H1 (cell line): ENCODE data around the gene NUP210L. TPM values are rescaled to one million over a fixed set of nuclear protein-coding genes. Genes with fewer than 3 reads are reported as not detected.

Experiments used
- CTCF ChIA-PET: fragments of 300-600 bp; sonication (Branson Sonifier 250); formaldehyde crosslinking; loops from one replicate; lab custom pipeline; 2021; ENCODE audit not compliant: partially characterized antibody; lab: Charles Lee
- POLR2A ChIA-PET: fragments of 300-600 bp; sonication (Branson Sonifier 250); formaldehyde crosslinking; loops from one replicate; lab custom pipeline; 2021; ENCODE audit warnings: inconsistent platforms; ENCODE audit not compliant: partially characterized antibody; lab: Charles Lee
- DNase-seq, 2 experiments: peaks; one replicate each; pipeline versions ENCODE4 v3.0.0 to v3.0.0-alpha.2; 2010 to 2022; ENCODE audit warnings: low spot score in 2 of 2, low read depth in 1 of 2, mixed read lengths in 1 of 2
- FAIRE-seq: peaks from 2 replicates; lab custom pipeline; 2011; peaks lifted over from hg19 to GRCh38; lab: Jason Lieb, UNC
- H2AFZ ChIP-seq: 2 replicates; pipeline ENCODE4 v1.8.1; 2012; ENCODE audit warnings: low read length, inconsistent platforms
- H2AK5ac ChIP-seq: 2 replicates; pipeline ENCODE4 v1.6.1; 2013; ENCODE audit warnings: low read depth, low read length
- H2BK120ac ChIP-seq: replicated peaks from 2 replicates; pipeline ENCODE3; 2013; ENCODE audit warnings: low read depth, low read length, inconsistent platforms
- H2BK12ac ChIP-seq: 2 replicates; pipeline ENCODE4 v1.6.1; 2013; ENCODE audit warnings: low read depth, low read length
- H2BK15ac ChIP-seq: 2 replicates; pipeline ENCODE4 v1.6.1; 2013; ENCODE audit warnings: low read length
- H2BK20ac ChIP-seq: 2 replicates; pipeline ENCODE4 v1.6.1; 2013; ENCODE audit warnings: low read length
- H2BK5ac ChIP-seq: 2 replicates; pipeline ENCODE4 v1.6.1; 2013; ENCODE audit warnings: low read depth, low read length
- H3K14ac ChIP-seq: 2 replicates; pipeline ENCODE4 v1.6.1; 2013; ENCODE audit warnings: inconsistent platforms; ENCODE audit not compliant: insufficient read length
- H3K18ac ChIP-seq: 2 replicates; pipeline ENCODE4 v1.6.1; 2013; ENCODE audit warnings: low read length; ENCODE audit errors: extremely low read depth
- H3K23ac ChIP-seq: 2 replicates; pipeline ENCODE4 v1.6.1; 2013; ENCODE audit warnings: inconsistent platforms; ENCODE audit not compliant: insufficient read length
- H3K23me2 ChIP-seq: 2 replicates; pipeline ENCODE4 v1.6.1; 2013; ENCODE audit warnings: low read depth, low read length
- H3K27ac ChIP-seq: 2 replicates; pipeline ENCODE4 v1.6.1; 2011; ENCODE audit warnings: low read depth, low read length, inconsistent platforms
- H3K27me3 ChIP-seq, 4 experiments: replicated peaks in 1 of 4; 1 replicate in 1 of 4; 2 replicates in 3 of 4; pipeline versions ENCODE4 v1.6.1 to v1.8.1; 2011 to 2013; ENCODE audit warnings: low read length in 3 of 4, mild to moderate bottlenecking in 3 of 4, inconsistent platforms in 2 of 4, mixed read lengths in 2 of 4, moderate library complexity in 1 of 4; ENCODE audit not compliant: control insufficient read depth in 3 of 4, insufficient read depth in 3 of 4; ENCODE audit errors: extremely low read depth in 1 of 4
- H3K36me3 ChIP-seq, 4 experiments: 2 replicates each; pipeline versions ENCODE4 v1.6.1 to v1.8.1; 2011 to 2013; ENCODE audit warnings: mild to moderate bottlenecking in 4 of 4, low read length in 3 of 4, moderate library complexity in 2 of 4, control low read depth in 1 of 4, inconsistent platforms in 1 of 4; ENCODE audit not compliant: insufficient read depth in 4 of 4, control insufficient read depth in 2 of 4
- H3K4ac ChIP-seq: replicated peaks from 2 replicates; pipeline ENCODE3; 2013; ENCODE audit warnings: low read length, low read depth, mixed read lengths, inconsistent platforms; ENCODE audit not compliant: insufficient read length
- H3K4me1 ChIP-seq, 4 experiments: replicated peaks in 1 of 4; 1 replicate in 1 of 4; 2 replicates in 3 of 4; pipeline versions ENCODE4 v1.6.1 to v1.8.1; 2011 to 2013; ENCODE audit warnings: low read length in 3 of 4, inconsistent platforms in 2 of 4, mixed read lengths in 1 of 4; ENCODE audit not compliant: insufficient read depth in 4 of 4, control insufficient read depth in 3 of 4
- H3K4me2 ChIP-seq, 2 experiments: 2 replicates each; pipeline versions ENCODE4 v1.6.1 to v1.8.1; 2011 to 2013; ENCODE audit warnings: low read depth in 2 of 2, low read length in 2 of 2, control low read depth in 1 of 2, inconsistent platforms in 1 of 2, mild to moderate bottlenecking in 1 of 2; ENCODE audit not compliant: insufficient read depth in 1 of 2
- H3K4me3 ChIP-seq, 4 experiments: fragments of 200-600, 300-600 bp in 1 of 4; sonication (generic), shearing (Covaris generic), sonication (Bioruptor Twin) in 1 of 4; 2 replicates each; pipeline versions ENCODE4 v1.5.1 to v1.8.1; 2011 to 2016; ENCODE audit warnings: low read length in 4 of 4, low read depth in 3 of 4, control low read depth in 2 of 4, inconsistent platforms in 2 of 4, mild to moderate bottlenecking in 2 of 4, mixed read lengths in 1 of 4, moderate library complexity in 1 of 4; ENCODE audit not compliant: insufficient read depth in 2 of 4; ENCODE audit errors: extremely low read depth in 1 of 4
- H3K56ac ChIP-seq: replicated peaks from 2 replicates; pipeline ENCODE3; 2013; ENCODE audit warnings: low read depth, mild to moderate bottlenecking, mixed read lengths, low read length, inconsistent platforms; ENCODE audit not compliant: insufficient read length
- H3K79me1 ChIP-seq: 2 replicates; pipeline ENCODE4 v1.6.1; 2013; ENCODE audit warnings: low read depth, low read length, control low read depth
- H3K79me2 ChIP-seq, 2 experiments: 2 replicates each; pipeline versions ENCODE4 v1.6.1 to v1.8.1; 2012 to 2013; ENCODE audit warnings: low read length in 2 of 2, mild to moderate bottlenecking in 2 of 2, inconsistent platforms in 1 of 2; ENCODE audit not compliant: insufficient read depth in 2 of 2, control insufficient read depth in 1 of 2
- H3K9ac ChIP-seq, 4 experiments: replicated peaks in 1 of 4; 1 replicate in 1 of 4; 2 replicates in 3 of 4; pipeline versions ENCODE4 v1.6.1 to v1.8.1; 2011 to 2013; ENCODE audit warnings: low read depth in 3 of 4, low read length in 3 of 4, control low read depth in 2 of 4, mild to moderate bottlenecking in 2 of 4, moderate library complexity in 2 of 4, inconsistent platforms in 1 of 4; ENCODE audit errors: extremely low read depth in 1 of 4
- H3K9me3 ChIP-seq, 2 experiments: 2 replicates each; pipeline versions ENCODE4 v1.6.1 to v1.8.1; 2012 to 2013; ENCODE audit warnings: mild to moderate bottlenecking in 2 of 2, moderate library complexity in 2 of 2, control low read depth in 1 of 2, inconsistent platforms in 1 of 2, low read depth in 1 of 2, low read length in 1 of 2, mixed read lengths in 1 of 2; ENCODE audit not compliant: insufficient read depth in 2 of 2
- H4K20me1 ChIP-seq, 2 experiments: replicated peaks in 1 of 2; 2 replicates each; pipeline versions ENCODE3 to v1.8.1; 2011 to 2013; ENCODE audit warnings: inconsistent platforms in 2 of 2, low read length in 2 of 2, mild to moderate bottlenecking in 1 of 2; ENCODE audit not compliant: insufficient read depth in 2 of 2, control insufficient read depth in 1 of 2
- H4K5ac ChIP-seq: 2 replicates; pipeline ENCODE4 v1.6.1; 2013; ENCODE audit warnings: low read length, low read depth, mixed read lengths, inconsistent platforms; ENCODE audit not compliant: insufficient read length
- H4K8ac ChIP-seq: 2 replicates; pipeline ENCODE4 v1.8.0; 2013; ENCODE audit warnings: mild to moderate bottlenecking, moderate library complexity, low read length, inconsistent platforms; ENCODE audit not compliant: insufficient read depth; ENCODE audit errors: extremely low read depth
- H4K91ac ChIP-seq: replicated peaks from 2 replicates; pipeline ENCODE3; 2013; ENCODE audit warnings: low read length, mixed read lengths, inconsistent platforms; ENCODE audit not compliant: insufficient read length
- CBX8 ChIP-seq: fragments of 300-800, 300-1000 bp; sonication (generic); IDR thresholded peaks from 2 replicates; pipeline ENCODE4 v1.7.1; 2016; ENCODE audit warnings: low read depth, low read length, borderline replicate concordance
- CHD1 ChIP-seq: IDR thresholded peaks from 2 replicates; pipeline ENCODE4 v1.6.1; 2012; ENCODE audit warnings: low read depth, low read length, improper control_type of control experiment
- EP300 ChIP-seq, 2 experiments: IDR thresholded peaks; 1 replicate in 1 of 2; 2 replicates in 1 of 2; pipeline ENCODE4 v1.6.1; 2011 to 2012; ENCODE audit warnings: low read depth in 2 of 2, low read length in 2 of 2, mild to moderate bottlenecking in 2 of 2, borderline replicate concordance in 1 of 2, inconsistent platforms in 1 of 2, moderate library complexity in 1 of 2
- KDM4A ChIP-seq: IDR thresholded peaks from one replicate; pipeline ENCODE4 v1.7.1; 2012; ENCODE audit warnings: low read depth, mild to moderate bottlenecking, moderate library complexity, low read length, inconsistent platforms; ENCODE audit not compliant: severe bottlenecking
- RFX5 ChIP-seq: IDR thresholded peaks from 2 replicates; pipeline ENCODE4 v1.6.1; 2011; ENCODE audit warnings: low read depth, low read length, improper control_type of control experiment, borderline replicate concordance
- SIRT6 ChIP-seq: IDR thresholded peaks from one replicate; pipeline ENCODE4 v1.7.1; 2012; ENCODE audit warnings: low read length, inconsistent platforms
- SRF ChIP-seq: IDR thresholded peaks from 2 replicates; pipeline ENCODE4 v1.6.1; 2011; ENCODE audit warnings: mild to moderate bottlenecking, low read depth, low read length, moderate library complexity
- SUZ12 ChIP-seq: fragments of 200-600 bp; sonication (generic); IDR thresholded peaks from 2 replicates; pipeline ENCODE4 v1.6.1; 2012; ENCODE audit warnings: mild to moderate bottlenecking, inconsistent platforms, low read length, moderate library complexity, mixed read lengths
- WGBS, 2 experiments: shearing (Covaris generic) in 1 of 2; methylation state at CpG; one replicate each; pipeline versions ENCODE4 v1.1.6 to v1.1.7; 2013 to 2015; ENCODE audit warnings: low lambda C conversion rate in 2 of 2, mixed read lengths in 2 of 2, inconsistent platforms in 1 of 2, low coverage in 1 of 2, missing lambda C conversion rate in 1 of 2; ENCODE audit not compliant: insufficient replicate concordance in 2 of 2, insufficient coverage in 1 of 2, insufficient read length in 1 of 2; ENCODE audit errors: extremely low coverage in 1 of 2, missing lambda C conversion rate in 1 of 2; 5-methylcytosine and 5-hydroxymethylcytosine counted together
- polyA plus RNA-seq, 7 experiments: library from polyadenylated mRNA; depleted of rRNA in 3 of 7; stranded (reverse) in 5 of 7; unstranded in 2 of 7; fragments of >200 nt in 5 of 7; fragments of 200-250 nt in 2 of 7; gene quantifications; 1 replicate in 5 of 7; 2 replicates in 1 of 7; 4 replicates in 1 of 7; pipeline versions ENCODE4 v1.2.1 to v1.2.3, GENCODE V29; 2011 to 2013; ENCODE audit warnings: missing spikeins in 2 of 7, mixed read lengths in 2 of 7
- total RNA-seq: library from RNA; stranded (reverse); fragmentation: NEBNext Ultra II Directional; extraction: Animal tissue kit (Norgen Biotek cat#: 25700); gene quantifications from 2 replicates; pipeline ENCODE4 v1.2.1, GENCODE V29; 2021
- TF ChIP-seq, protein P1 (sequence below): IDR thresholded peaks from 2 replicates; pipeline ENCODE4 v1.6.1; 2012; ENCODE audit warnings: low read length, inconsistent platforms
- TF ChIP-seq, protein P2 (sequence below): IDR thresholded peaks from 2 replicates; pipeline ENCODE4 v1.6.1; 2012; ENCODE audit warnings: inconsistent platforms

Gene NUP210L
- total and polyA plus RNA-seq, 2 of the 8 experiments (the other 6 are each of a cell fraction or from before 2014, with no cell fraction given), result not detected

DNA sequence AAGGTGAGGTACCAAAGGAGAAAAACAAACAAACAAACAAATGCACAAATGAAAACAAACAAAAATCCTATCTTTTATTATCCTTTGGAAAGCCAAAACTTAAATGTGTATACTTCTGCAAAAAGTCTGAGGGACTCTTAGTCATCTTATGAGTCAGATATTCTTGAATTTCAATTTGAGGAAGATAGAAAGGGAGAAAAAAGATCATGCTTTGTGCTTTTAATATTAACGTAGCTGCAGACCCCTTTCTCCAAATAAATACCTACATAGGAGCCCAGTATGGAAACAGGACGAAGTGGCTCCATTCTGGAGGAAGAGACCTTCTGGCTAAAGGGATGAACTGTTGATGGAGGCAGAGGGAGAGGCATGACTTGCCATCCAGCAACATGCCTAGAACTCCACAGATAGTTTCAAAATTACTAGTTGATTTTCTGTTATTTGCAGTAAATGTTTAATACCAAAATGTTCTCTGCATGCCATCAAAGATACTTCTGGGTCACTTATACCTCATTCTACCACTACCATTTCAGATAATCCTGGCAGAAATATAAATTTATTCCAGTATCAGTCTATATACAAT, 25.4 kb downstream of the NUP210L start:
- no peaks in the 10 kb centered on the region for H3K79me1 ChIP-seq
- H2AFZ ChIP-seq, result no peak overlapping the region
- no peak overlapping the region for H3K4me2 ChIP-seq
- FAIRE-seq (no peak), DNase-seq (no peak)
- H3K23me2 ChIP-seq, result no peaks in the 10 kb centered on the region
- no peak overlapping the region for H2BK120ac ChIP-seq
- H3K4me1 ChIP-seq, result no peaks in the 10 kb centered on the region
- ChIA-PET CTCF (interaction anchor here (0.6 kb wide), 1 partner anchor 70 kb away, joined by 3 read pairs; no protein-coding TSS in a partner anchor), POLR2A (interaction anchor here (1.8 kb wide), 1 partner anchor 139 kb away, joined by 6 read pairs; the partner anchor contains the start of gene RPS27)
- H3K14ac ChIP-seq, result no peak overlapping the region
- H2AK5ac ChIP-seq, result no peak overlapping the region
- no peak overlapping the region for H4K5ac ChIP-seq
- no peaks in the 10 kb centered on the region for H3K9me3 ChIP-seq
- H3K23ac ChIP-seq, result no peak overlapping the region
- H2BK5ac ChIP-seq, result no peak overlapping the region
- no peak overlapping the region for H2BK20ac ChIP-seq
- no peaks in the 10 kb centered on the region for H3K27me3 ChIP-seq
- H4K8ac ChIP-seq, result no peak overlapping the region
- no peak overlapping the region for H3K18ac ChIP-seq
- H3K27ac ChIP-seq, result no peak overlapping the region
- H3K79me2 ChIP-seq, result no peaks in the 10 kb centered on the region
- no peak overlapping the region for H2BK12ac ChIP-seq
- H2BK15ac ChIP-seq, result no peak overlapping the region
- H4K20me1 ChIP-seq, result no peaks in the 10 kb centered on the region
- H3K36me3 ChIP-seq, result no peaks in the 10 kb centered on the region
- no peak overlapping the region for H3K56ac ChIP-seq
- no peak overlapping the region for H4K91ac ChIP-seq
- no peak overlapping the region for H3K4me3 ChIP-seq
- no peak overlapping the region for H3K9ac ChIP-seq
- no peak overlapping the region for H3K4ac ChIP-seq
- WGBS, 2 experiments, result 85% methylated on average over 2 of the region's 2 CpGs; no CpG with 5 or more reads in 1 of the 2 experiments
- TF ChIP-seq KDM4A, result no peak
- no peak for TF ChIP-seq CBX8
- TF ChIP-seq SIRT6, result no peak
- TF ChIP-seq RFX5, result no peak
- TF ChIP-seq, protein P1, sequence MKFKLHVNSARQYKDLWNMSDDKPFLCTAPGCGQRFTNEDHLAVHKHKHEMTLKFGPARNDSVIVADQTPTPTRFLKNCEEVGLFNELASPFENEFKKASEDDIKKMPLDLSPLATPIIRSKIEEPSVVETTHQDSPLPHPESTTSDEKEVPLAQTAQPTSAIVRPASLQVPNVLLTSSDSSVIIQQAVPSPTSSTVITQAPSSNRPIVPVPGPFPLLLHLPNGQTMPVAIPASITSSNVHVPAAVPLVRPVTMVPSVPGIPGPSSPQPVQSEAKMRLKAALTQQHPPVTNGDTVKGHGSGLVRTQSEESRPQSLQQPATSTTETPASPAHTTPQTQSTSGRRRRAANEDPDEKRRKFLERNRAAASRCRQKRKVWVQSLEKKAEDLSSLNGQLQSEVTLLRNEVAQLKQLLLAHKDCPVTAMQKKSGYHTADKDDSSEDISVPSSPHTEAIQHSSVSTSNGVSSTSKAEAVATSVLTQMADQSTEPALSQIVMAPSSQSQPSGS, result no peak
- no peak for TF ChIP-seq EP300 (IDR thresholded peaks at IDR 0.05; ENCODE audit: borderline replicate concordance in 1 of 2, low read depth in 2 of 2, low read length in 2 of 2)
- TF ChIP-seq CHD1, result no peak
- TF ChIP-seq, protein P2, sequence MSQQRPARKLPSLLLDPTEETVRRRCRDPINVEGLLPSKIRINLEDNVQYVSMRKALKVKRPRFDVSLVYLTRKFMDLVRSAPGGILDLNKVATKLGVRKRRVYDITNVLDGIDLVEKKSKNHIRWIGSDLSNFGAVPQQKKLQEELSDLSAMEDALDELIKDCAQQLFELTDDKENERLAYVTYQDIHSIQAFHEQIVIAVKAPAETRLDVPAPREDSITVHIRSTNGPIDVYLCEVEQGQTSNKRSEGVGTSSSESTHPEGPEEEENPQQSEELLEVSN, result no peak
- no peak for TF ChIP-seq SRF
- no peak for TF ChIP-seq SUZ12
